GM19468 (cell line): ENCODE results near the gene CACNA2D3.

Experiments
- ATAC-seq: cut with Tn5 transposase; IDR thresholded peaks from one replicate; pipeline ENCODE4 v1.9.1; 2021; ENCODE audit warnings: mild to moderate bottlenecking, moderate library complexity, moderate number of reproducible peaks; ENCODE audit not compliant: unreplicated experiment; ENCODE audit errors: extremely low read depth

The CACNA2D3 gene

DNA sequence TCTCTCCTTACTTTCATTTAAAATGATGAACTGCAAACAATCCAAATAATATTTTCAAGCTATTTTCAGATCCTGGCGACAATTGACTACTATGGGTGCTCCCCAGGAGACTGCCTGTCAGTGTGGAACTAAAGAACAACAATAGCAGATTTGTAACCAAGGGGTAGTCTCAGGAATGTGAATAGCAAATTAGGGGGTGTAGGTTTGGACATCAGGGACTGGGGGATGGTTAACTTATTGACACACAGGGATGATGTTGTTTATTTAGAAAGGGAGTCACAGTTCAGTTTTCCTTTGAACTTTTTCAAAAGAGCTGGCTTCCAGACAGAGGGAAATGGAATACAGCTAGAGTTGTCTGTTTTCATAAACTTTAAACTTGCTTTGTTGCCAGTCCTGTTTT, 575.7 kb downstream of the CACNA2D3 start:
- no peak for ATAC-seq

DNA sequence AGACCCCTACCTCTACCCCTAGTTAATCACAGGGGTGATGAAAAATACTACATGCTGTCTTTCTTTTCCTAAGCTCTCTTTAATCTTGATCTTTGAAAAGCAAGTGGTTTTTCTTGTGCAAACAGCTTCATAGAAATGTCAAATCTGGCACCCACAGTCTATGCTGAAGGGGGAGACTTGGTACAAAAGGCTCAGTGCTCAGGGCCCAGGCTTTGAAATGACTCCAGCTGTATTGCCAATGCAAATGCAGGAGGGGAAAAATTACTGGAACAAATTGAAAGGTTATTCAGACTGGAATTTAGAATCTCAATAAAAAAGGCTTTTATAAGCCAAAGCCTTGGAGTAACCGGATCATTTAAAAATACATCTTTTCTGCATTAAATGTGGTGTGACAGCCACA, 581.6 kb downstream of the CACNA2D3 start:
- no peak for ATAC-seq

- no peak for ATAC-seq
These were observed 583.4 kb downstream of the CACNA2D3 start for GRCh38 chr3:54705730-54706129.

GRCh38 chr3:54706738-54707137, 584.4 kb downstream of the CACNA2D3 start:
- no peak for ATAC-seq

DNA sequence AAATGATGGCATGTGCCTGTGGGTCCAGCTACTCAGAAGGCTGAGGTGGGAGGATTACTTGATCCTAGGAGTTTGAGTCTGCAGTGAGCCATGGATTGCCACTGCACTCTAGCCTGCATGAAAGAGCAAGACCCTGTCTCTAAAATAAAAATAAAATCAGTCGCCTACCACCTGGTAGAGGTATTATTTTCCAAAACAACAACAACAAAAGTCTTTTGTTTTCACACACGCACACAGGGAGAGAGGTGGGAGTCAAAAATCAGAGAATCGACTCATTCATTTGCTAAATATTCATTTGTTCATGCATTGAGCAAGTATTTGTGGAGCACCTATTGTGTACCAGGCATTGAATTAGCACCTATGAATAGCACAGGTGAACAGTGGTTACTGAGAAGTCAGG, 587.4 kb downstream of the CACNA2D3 start:
- ATAC-seq, result no peak

DNA sequence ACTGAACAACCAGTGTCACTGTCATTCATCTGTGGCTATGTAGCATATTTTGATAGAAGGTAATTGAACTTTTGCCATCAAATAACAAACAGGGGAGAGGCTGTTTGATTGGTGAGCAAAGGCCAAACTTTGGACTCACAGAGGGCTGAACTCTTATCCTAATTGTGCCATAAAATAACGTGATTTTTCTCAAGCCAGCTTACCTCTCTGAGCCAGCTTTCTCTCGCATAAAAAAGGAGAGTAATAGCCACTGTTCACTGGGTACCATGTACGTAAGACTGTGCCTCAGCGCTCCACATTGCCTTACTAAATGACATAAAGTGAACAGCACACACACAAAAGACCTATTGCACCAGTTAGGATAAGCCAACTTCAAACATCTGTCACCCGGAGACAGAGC, 588.6 kb downstream of the CACNA2D3 start:
- ATAC-seq, result no peak

GRCh38 chr3:54712539-54712938, 590.2 kb downstream of the CACNA2D3 start:
- no peak for ATAC-seq

GRCh38 chr3:54713031-54713430, 590.7 kb downstream of the CACNA2D3 start:
- ATAC-seq, result no peak

DNA sequence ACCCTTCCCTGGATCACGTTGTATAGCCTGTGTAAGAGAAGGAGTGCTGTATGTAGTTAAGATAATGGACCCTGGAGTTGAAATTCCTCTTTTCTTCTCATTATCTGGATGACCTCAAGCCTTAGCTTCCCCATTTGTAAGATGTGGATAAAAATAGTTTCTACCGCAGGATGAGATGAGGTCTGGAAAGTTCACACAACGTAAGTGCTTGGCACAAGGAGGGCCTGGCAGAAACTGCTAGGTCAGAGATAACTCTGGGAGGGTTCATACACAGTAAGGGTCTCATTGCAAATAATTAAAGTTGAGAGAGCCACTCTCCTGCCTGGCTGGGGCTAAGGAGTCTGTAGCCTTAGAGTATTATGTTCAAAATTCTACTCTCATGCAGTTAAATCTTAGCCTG, 591.1 kb downstream of the CACNA2D3 start:
- no peak for ATAC-seq

DNA sequence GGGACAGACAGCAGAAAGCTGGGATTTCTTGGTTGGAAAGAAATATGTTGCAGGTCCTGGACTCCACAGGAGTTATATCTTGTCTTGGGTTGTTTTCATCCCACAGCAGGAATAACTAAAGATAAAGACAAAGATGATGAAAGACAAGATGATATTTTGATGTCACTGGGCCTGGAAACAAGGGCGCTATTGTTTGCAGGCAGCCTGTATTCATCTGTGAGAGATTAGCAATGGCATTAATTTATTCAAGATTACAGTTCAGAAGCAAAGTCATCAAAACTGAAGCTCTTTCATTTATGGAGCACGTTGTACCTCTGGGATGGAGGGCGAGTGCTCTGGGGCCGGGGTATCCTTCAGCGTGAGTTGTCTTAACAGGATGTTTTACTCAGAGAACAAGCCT, 591.7 kb downstream of the CACNA2D3 start:
- no peak for ATAC-seq

DNA sequence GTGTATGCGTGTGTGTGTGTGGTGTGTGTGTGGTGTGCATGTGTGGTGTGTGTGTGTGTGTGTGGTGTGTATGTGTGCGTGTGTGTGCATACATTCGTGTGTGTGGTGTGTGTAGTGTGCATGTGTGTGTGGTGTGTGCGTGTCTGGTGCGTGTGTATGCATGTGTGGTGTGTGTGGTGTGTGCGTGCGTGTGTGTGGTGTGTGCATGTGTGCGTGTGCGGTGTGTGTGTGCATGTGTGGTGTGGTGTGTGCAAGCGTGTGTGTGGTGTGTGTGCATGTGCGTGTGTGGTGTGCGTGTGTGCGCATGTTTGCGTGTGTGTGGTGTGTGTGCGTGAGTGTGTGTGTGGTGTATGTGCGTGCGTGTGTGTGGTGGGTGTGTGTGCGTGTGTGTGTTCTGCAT, 595.2 kb downstream of the CACNA2D3 start:
- no peak for ATAC-seq

GRCh38 chr3:54719914-54720313, 597.6 kb downstream of the CACNA2D3 start:
- ATAC-seq, result no peak

DNA sequence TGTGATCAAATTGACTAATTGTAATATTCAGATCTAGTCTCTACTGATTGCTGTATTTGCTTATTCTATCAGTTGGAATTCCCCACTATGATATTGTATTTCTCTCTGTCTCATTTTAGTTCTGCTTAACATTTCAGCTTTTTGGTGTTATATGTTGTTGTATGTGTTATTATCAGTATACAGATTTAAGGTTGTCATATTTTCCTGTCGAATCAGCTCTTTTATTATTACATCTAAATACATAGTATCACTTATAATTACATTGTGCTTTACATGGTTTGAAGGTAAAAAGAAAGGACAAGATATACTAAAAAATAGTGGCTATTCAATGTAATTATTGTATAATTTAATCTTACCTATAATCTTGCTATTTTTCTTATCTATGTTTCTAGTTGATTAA, 598.3 kb downstream of the CACNA2D3 start:
- ATAC-seq, result no peak

DNA sequence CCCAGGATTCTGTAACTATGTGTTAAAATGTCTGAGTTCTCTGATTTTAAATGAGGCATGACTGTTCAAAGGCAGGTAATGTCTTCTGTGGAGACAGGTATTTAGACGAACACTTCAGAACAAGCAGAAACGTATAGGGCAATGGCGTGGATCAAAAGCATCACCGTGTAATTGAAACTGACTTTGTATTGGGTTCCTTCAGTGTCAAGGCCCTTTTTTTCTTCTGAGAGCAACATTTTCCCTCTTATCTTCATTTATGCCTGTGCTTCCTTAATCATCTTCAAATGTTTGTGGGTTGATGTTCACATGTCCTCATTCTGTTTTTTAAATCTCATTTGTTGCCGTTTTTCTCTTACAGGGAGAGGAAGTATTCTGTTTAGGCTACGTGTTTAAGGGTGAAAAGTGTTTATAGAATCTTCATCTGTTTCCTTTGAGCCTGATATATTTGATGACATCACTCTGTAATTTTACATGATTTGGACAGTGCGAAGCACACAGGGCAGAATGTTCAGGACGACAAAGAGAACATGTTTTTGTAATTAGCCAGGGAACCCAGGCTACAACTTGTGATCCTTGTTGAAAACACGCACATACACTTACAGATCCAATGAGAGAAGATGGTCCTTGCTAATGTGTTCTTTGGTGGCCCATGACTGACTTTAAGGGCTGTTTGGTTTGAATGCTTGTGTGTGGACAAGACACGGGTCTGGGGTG, 609.5 kb downstream of the CACNA2D3 start:
- no peak for ATAC-seq

GRCh38 chr3:54733106-54734006, 611.0 kb downstream of the CACNA2D3 start:
- no peak for ATAC-seq

DNA sequence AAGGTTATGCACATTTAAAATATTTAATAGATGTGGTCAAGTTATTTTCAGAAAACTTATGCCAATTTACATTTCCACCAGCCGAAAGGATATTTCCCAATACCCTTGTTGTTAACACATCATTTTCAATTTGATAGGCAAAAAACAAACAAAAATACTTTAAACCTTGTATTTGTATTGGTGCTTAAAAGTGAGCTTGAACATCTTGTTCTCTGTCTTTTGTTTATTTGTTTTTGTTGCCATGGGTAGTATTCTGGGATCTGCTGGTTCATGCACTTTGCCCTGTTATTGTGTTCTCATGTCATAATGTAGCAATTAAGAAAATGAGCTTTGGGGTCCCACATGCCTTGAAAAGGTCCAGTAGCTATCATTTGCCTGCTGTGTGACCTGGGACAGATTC, 614.1 kb downstream of the CACNA2D3 start:
- ATAC-seq, result no peak

GRCh38 chr3:54743755-54744154, 621.4 kb downstream of the CACNA2D3 start:
- ATAC-seq, result no peak

DNA sequence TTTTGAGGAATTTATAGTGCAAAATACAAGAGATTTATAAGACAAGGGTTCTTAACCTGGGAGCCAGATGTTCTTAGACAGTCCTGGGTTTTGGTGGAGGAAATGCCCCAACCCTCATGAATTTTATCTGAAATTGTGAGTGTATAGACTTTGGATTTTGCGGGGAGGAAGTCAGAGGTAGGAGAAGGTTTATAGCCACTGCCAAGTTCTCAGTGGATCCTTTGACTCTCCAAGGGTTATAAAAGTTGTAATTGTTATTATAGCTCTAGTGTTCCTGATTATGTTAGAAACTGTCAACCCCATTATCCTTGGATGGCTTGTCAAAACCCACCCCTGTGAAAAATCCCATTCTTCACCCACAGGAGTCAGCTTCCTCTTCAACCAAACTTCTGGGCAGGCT, 621.9 kb downstream of the CACNA2D3 start:
- ATAC-seq, result no peak

DNA sequence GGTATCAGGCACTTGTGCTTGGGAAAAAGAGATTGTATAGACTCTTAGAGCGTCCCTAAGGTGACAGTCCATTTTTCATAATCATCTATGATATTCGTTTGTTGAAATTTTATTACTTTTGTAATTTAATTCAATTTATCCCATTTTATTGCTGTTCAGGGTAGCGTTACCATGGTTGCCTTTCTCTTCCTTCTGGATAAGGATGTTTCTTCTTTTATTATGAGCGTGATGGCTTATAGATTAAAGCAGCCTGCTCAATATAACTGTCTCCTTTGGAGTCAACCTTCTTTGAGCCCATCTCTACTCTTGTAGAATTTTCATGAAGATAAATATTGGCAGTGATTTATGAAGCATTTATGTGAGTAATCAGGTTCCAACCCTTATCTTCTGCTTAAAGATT, 623.5 kb downstream of the CACNA2D3 start:
- ATAC-seq, result no peak

- no peak for ATAC-seq
These were observed 624.4 kb downstream of the CACNA2D3 start for GRCh38 chr3:54746722-54747121.

DNA sequence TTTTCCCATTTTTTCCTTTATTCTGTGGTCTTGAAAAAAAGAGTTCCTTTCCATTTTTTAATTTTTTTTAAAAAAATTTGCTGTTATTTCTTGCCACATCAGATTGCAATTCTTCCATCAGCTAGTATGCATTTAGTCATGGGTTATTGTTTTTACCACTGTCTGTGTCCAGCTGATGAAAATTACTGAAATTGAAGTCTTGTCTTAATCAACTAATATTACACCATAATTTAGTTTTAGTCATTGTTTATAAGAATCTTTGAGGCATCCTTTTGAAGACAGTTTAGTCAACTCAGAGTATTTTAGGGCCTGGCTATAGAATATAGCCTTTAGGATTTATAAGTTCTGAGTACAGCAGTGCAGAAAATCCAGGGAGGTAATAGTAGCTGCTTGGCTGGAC, 633.4 kb downstream of the CACNA2D3 start:
- ATAC-seq, result no peak

GRCh38 chr3:54756330-54756731, 634.0 kb downstream of the CACNA2D3 start:
- ATAC-seq, result no peak
